ENCODE results near the gene VWA5B2. TPM values are rescaled to one million over a fixed set of nuclear protein-coding genes. Genes with fewer than 3 reads are reported as not detected.

Gene VWA5B2
- total RNA-seq, 2 donors from 2014 or later = 6.0 to 15.8 TPM

DNA sequence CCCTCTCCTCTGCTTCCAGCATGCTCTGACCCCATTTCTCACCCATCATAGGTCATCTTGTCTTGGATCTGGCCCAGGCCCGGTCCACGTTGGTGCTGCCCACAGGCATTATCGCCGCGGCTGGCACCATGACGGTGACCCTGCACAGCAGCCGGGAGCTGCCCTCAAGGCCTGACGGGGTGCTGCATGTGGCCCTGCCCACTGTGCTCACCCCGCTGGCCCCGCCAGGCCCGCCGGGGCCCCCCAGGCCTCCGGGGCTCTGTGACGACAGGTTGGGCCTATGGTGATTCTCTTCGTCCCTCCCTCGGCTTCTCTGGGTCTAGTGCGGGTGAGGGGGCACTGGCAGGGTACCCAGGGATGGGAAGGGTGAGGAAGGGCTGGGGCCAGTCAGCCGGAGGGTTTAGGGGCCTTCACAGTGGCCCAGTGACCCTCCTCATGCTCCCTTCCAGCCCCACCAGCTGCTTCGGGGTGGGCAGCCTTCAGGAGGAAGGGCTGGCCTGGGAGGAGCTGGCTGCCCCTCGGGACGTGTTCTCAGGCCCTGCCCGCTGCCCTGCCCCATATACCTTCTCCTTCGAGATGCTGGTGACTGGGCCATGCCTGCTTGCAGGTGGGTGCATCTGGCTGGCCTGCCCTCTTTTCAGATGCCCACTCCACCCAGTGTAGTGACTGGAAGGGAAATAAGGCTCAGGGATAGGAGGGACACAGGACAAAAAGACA, 3.9 kb downstream of the VWA5B2 start:
- H3K27me3 ChIP-seq = no peaks in the 10 kb centered on the region
- TF ChIP-seq POLR2A (IDR thresholded peaks at IDR 0.05) = no peak
- TF ChIP-seq, protein P1, sequence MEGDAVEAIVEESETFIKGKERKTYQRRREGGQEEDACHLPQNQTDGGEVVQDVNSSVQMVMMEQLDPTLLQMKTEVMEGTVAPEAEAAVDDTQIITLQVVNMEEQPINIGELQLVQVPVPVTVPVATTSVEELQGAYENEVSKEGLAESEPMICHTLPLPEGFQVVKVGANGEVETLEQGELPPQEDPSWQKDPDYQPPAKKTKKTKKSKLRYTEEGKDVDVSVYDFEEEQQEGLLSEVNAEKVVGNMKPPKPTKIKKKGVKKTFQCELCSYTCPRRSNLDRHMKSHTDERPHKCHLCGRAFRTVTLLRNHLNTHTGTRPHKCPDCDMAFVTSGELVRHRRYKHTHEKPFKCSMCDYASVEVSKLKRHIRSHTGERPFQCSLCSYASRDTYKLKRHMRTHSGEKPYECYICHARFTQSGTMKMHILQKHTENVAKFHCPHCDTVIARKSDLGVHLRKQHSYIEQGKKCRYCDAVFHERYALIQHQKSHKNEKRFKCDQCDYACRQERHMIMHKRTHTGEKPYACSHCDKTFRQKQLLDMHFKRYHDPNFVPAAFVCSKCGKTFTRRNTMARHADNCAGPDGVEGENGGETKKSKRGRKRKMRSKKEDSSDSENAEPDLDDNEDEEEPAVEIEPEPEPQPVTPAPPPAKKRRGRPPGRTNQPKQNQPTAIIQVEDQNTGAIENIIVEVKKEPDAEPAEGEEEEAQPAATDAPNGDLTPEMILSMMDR (IDR thresholded peaks at IDR 0.05) = no peak
- H3K36me3 ChIP-seq (replicated peaks in 1 of 2; ENCODE audit: insufficient read depth in 1 of 2, low read depth in 2 of 2) = no peaks in the 10 kb centered on the region
- no peak overlapping the region for H3K27ac ChIP-seq
- peaks cover 25% of the 10 kb centered on the region for H3K4me1 ChIP-seq
- intact Hi-C loops (cut with DNase I) = no loop called here
- ATAC-seq (no peak), DNase-seq (no peak)
- no peak overlapping the region for H3K4me3 ChIP-seq
- H3K9me3 ChIP-seq = no peaks in the 10 kb centered on the region
- 89% methylated on average over 19 to 22 of the region's 23 CpGs for WGBS, 2 donors

DNA sequence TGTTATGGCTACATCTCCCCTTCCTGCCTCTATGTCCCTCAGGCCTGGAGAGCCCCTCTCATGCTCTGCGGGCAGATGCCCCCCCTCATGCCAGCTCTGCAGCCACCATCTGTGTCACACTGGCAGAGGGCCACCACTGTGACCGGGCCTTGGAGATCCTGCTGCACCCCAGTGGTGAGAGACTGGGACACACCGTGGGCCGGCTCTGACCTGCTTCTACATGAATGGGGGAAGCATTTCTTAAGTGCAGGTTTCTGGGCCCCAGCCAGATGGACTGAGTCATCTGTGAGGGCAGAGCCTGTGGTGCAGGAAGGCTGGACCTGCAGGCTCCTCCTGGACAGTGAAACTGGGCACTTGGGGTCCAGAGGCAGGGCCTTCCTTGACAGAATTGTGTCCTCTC, 4.8 kb downstream of the VWA5B2 start:
- peak; percentile 49 to 89 (median 78) for DNase-seq
- peak; percentile 10 for ATAC-seq
- TF ChIP-seq, protein P1 (IDR thresholded peaks at IDR 0.05) = peak in 2 of 7 experiments; percentile 20 to 40
- no peak for TF ChIP-seq POLR2A (IDR thresholded peaks at IDR 0.05)
- Histone ChIP-seq H3K27me3 (no peaks in the 10 kb centered on the region), H3K4me1 (peaks cover 19% of the 10 kb centered on the region), H3K4me3 (no peak overlapping the region), H3K9me3 (no peaks in the 10 kb centered on the region), H3K36me3 (replicated peaks in 1 of 2; ENCODE audit: insufficient read depth in 1 of 2, low read depth in 2 of 2) (no peaks in the 10 kb centered on the region), H3K27ac (no peak overlapping the region)
- intact Hi-C loops (cut with DNase I) = no loop called here
- 10 to 15% methylated on average over 4 of the region's 4 CpGs for WGBS, 2 donors

DNA sequence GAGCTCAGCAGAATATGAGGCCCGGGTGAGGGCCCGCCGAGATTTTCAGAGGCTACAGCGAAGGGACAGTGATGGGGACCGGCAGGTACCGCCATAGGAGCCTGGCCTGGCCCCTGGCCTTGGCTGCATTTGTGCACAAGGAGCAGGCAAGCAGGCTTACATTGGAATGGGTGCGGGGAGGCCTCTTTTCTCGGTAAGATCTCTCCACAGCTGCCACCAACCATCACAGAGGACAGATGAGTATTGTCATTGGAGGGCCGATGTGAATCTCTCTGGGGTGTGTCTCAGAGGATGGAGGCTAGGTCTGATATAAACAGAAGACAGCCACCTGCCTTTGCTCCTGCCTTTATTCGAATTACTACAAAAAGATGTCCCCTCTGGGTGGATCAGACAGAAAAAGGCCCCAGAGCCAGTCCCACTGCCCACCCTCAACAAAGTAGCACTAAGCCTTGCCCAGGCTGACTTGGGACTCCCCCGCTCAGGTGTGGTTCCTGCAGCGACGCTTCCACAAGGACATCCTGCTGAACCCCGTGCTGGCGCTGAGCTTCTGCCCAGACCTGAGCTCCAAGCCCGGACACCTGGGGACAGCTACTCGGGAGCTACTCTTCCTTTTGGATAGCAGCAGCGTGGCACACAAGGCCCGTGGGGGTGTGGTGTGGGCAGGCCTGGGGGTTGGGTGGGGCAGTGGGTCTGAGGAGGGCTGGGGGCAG, 5.4 kb downstream of the VWA5B2 start:
- Histone ChIP-seq H3K4me1 (peaks cover 13% of the 10 kb centered on the region), H3K4me3 (no peak overlapping the region), H3K36me3 (replicated peaks in 1 of 2; ENCODE audit: insufficient read depth in 1 of 2, low read depth in 2 of 2) (no peaks in the 10 kb centered on the region), H3K9me3 (no peaks in the 10 kb centered on the region), H3K27ac (no peak overlapping the region), H3K27me3 (no peaks in the 10 kb centered on the region)
- DNase-seq (no peak), ATAC-seq (no peak)
- no peak for TF ChIP-seq POLR2A (IDR thresholded peaks at IDR 0.05)
- TF ChIP-seq, protein P1 (IDR thresholded peaks at IDR 0.05) = no peak
- intact Hi-C loops (cut with DNase I) = no loop called here
- 88% methylated on average over 12 to 19 of the region's 19 CpGs for WGBS, 2 donors

DNA sequence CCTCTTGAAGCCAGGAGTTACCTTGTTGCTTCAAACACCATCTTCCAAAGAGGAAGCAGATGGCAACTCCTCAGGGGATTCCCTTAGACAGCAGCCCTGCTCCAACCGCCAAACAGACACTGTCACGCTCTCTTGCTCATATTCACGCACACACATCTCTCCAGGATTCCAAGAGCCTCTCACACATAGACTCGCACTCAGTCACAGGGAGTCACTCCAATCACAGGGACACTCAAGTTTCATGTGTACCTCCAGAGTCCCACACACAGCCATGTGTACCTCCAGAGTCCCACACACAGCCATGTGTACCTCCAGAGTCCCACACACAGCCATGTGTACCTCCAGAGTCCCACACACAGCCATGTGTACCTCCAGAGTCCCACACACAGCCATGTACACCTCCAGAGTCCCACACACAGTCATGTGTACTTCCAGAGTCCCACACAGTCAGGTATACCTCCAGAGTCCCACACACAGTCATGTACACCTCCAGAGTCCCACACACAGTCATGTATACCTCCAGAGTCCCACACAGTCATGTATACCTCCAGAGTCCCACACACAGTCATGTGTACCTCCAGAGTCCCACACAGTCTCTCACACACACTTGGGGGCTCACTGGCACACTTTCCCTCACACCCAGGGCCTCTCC, 6.1 kb downstream of the VWA5B2 start:
- TF ChIP-seq, protein P1 (IDR thresholded peaks at IDR 0.05) = no peak
- TF ChIP-seq POLR2A (IDR thresholded peaks at IDR 0.05) = no peak
- no peak for ATAC-seq
- Histone ChIP-seq H3K27me3 (no peaks in the 10 kb centered on the region), H3K27ac (no peak overlapping the region), H3K4me3 (no peak overlapping the region), H3K9me3 (no peaks in the 10 kb centered on the region), H3K4me1 (peaks cover 6% of the 10 kb centered on the region), H3K36me3 (replicated peaks in 1 of 2; ENCODE audit: insufficient read depth in 1 of 2, low read depth in 2 of 2) (no peaks in the 10 kb centered on the region)
- no peak for DNase-seq
- WGBS, 2 donors = 78 to 87% methylated on average over 4 of the region's 4 CpGs
- intact Hi-C loops (cut with DNase I) = no loop called here

Data from body of pancreas (tissue), 4 donors.